IPS-18a (cell line): ENCODE data around the gene GPC3.

ENCODE experiments used
- H3K27ac ChIP-seq: one replicate; pipeline ENCODE4 v1.5.1; 2013; ENCODE audit warnings: low read length
- H3K27me3 ChIP-seq: one replicate; pipeline ENCODE4 v1.6.1; 2013; ENCODE audit warnings: mild to moderate bottlenecking, low read length; ENCODE audit not compliant: control insufficient read depth, insufficient read depth
- H3K36me3 ChIP-seq: one replicate; pipeline ENCODE4 v1.6.1; 2013; ENCODE audit warnings: low read depth, low read length; ENCODE audit not compliant: control insufficient read depth
- H3K4me1 ChIP-seq: one replicate; pipeline ENCODE4 v1.6.1; 2013; ENCODE audit warnings: low read depth, low read length; ENCODE audit not compliant: control insufficient read depth
- H3K4me3 ChIP-seq: one replicate; pipeline ENCODE4 v1.5.1; 2013; ENCODE audit warnings: low read length
- H3K9ac ChIP-seq: one replicate; pipeline ENCODE4 v1.6.1; 2013; ENCODE audit warnings: mild to moderate bottlenecking, low read length, moderate library complexity
- H3K9me3 ChIP-seq: one replicate; pipeline ENCODE4 v1.6.1; 2013; ENCODE audit warnings: low read depth, low read length; ENCODE audit not compliant: control insufficient read depth

GPC3 gene

DNA sequence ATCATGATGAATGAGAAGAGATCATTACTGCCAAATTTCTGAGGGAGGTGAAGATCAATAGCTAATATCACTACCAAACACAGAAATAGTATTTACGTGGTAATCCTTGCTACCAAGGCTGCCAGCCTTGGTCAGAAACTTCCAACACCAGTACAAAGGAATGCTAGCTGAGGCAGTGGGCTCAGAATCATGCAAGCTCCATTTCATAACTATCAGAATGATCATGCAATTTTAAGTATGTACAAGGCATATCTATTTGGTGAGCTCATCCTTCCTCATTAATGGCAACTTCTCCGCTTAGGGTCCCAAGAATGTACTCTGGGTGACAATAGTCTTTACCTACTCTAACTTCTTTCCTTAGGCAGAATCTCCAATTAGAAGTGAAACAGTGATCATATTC, 135.0 kb downstream of the GPC3 start:
- Histone ChIP-seq H3K36me3 (no peaks in the 10 kb centered on the region), H3K27me3 (no peaks in the 10 kb centered on the region), H3K4me1 (no peaks in the 10 kb centered on the region), H3K4me3 (no peak overlapping the region), H3K9ac (no peak overlapping the region), H3K27ac (no peak overlapping the region), H3K9me3 (peaks cover 11% of the 10 kb centered on the region)

DNA sequence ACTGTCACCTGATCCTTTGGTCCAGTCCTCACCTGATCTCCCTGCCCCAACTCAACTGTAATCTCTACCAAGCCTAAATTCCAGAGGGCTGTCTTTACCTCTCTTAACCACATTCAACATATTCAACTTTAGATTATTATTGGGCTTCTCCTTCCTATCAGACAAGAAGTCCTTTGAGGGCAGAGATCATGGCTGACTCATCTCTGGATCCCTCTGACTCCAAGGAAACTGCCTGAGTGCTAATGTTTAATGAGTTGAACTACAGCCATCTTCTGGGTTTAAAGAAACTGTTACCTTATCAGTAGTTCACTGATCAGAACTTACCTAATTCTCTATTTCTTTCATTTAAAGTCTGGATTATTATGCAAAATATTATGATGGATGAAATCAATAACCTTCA, 135.7 kb downstream of the GPC3 start:
- Histone ChIP-seq H3K27ac (no peak overlapping the region), H3K4me1 (no peaks in the 10 kb centered on the region), H3K9me3 (peaks cover 11% of the 10 kb centered on the region), H3K27me3 (no peaks in the 10 kb centered on the region), H3K9ac (no peak overlapping the region), H3K4me3 (no peak overlapping the region), H3K36me3 (no peaks in the 10 kb centered on the region)

GRCh38 chrX:133847340-133847994, 137.9 kb downstream of the GPC3 start:
- Histone ChIP-seq H3K27me3 (no peaks in the 10 kb centered on the region), H3K9ac (no peak overlapping the region), H3K27ac (no peak overlapping the region), H3K9me3 (peaks cover 14% of the 10 kb centered on the region), H3K36me3 (no peaks in the 10 kb centered on the region), H3K4me3 (no peak overlapping the region), H3K4me1 (no peaks in the 10 kb centered on the region)

DNA sequence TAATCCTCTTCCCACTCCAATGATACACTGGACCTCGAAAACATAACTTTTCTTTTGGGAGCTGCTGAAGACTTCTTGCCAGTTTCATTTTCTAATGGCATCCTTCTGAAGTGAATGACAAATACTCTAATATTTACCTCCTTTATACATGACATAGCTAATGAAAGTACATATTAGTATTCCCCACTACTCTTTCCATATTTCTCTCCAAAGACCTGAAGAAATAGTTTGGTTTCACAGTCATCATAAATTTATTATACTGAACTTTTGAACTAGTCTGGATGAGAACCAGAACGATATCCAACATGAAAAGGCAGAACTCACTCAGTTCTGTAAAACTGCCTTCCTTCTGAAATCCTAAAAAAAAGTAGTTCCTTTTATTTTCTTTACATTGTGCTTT, 139.1 kb downstream of the GPC3 start:
- no peaks in the 10 kb centered on the region for H3K36me3 ChIP-seq
- no peak overlapping the region for H3K27ac ChIP-seq
- peaks cover 14% of the 10 kb centered on the region for H3K9me3 ChIP-seq
- no peak overlapping the region for H3K9ac ChIP-seq
- H3K27me3 ChIP-seq, result no peaks in the 10 kb centered on the region
- H3K4me3 ChIP-seq, result no peak overlapping the region
- H3K4me1 ChIP-seq, result no peaks in the 10 kb centered on the region

- Histone ChIP-seq H3K27me3 (no peaks in the 10 kb centered on the region), H3K4me3 (no peak overlapping the region), H3K27ac (no peak overlapping the region), H3K9ac (no peak overlapping the region), H3K36me3 (no peaks in the 10 kb centered on the region), H3K4me1 (peaks cover 2% of the 10 kb centered on the region), H3K9me3 (peaks cover 7% of the 10 kb centered on the region)
Observed at GRCh38 chrX:133840415-133840814, 145.0 kb downstream of the GPC3 start.

DNA sequence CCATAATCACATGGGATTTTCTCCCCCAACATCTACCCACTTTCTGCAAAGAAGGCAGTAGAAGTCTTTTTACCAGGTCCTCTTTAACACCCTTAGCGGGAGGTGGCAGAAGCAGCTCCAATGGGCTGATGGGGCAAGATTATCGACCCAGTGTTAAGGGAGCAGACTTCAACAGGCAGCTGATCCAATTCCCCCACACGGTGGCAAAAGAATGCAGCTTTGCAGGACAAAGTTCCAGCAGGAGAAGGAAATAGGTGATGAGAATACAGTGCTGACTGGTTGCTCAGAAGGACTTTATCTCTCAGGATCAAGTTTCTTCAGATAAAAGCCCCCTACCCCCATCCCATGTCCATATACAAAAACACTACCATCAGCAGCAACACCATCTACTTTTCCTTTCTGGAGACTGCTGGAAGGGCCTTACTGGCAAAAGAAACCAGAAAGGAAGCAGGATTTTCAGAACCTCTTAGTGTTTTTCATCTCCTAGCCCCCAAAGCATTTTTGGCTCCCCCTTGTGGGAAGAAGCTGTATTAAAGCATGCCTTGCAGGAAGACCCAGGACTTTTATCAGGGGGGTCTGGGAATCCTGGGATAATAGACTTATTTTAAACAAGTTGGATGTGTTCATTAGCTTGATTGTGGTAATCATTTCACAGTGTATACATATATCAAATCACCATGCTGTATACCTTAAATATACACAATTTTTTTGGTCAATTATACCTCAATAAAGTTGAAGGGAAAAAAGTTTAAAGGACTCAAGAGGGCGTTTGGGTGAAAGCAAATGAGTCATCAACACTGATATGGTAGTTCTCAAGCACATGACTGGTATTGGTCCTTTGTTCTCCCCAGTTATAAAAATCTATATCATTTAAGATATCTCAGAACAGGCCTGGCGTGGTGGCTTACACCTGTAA, 146.4 kb downstream of the GPC3 start:
- Histone ChIP-seq H3K9me3 (peaks cover 17% of the 10 kb centered on the region), H3K9ac (no peak overlapping the region), H3K4me3 (no peak overlapping the region), H3K4me1 (peaks cover 2% of the 10 kb centered on the region), H3K27ac (no peak overlapping the region), H3K27me3 (no peaks in the 10 kb centered on the region), H3K36me3 (no peaks in the 10 kb centered on the region)

- no peaks in the 10 kb centered on the region for H3K36me3 ChIP-seq
- no peak overlapping the region for H3K4me3 ChIP-seq
- no peak overlapping the region for H3K27ac ChIP-seq
- peaks cover 2% of the 10 kb centered on the region for H3K4me1 ChIP-seq
- H3K9me3 ChIP-seq, result peaks cover 17% of the 10 kb centered on the region
- H3K9ac ChIP-seq, result no peak overlapping the region
- no peaks in the 10 kb centered on the region for H3K27me3 ChIP-seq
Observed at GRCh38 chrX:133837091-133837490, 148.3 kb downstream of the GPC3 start.

DNA sequence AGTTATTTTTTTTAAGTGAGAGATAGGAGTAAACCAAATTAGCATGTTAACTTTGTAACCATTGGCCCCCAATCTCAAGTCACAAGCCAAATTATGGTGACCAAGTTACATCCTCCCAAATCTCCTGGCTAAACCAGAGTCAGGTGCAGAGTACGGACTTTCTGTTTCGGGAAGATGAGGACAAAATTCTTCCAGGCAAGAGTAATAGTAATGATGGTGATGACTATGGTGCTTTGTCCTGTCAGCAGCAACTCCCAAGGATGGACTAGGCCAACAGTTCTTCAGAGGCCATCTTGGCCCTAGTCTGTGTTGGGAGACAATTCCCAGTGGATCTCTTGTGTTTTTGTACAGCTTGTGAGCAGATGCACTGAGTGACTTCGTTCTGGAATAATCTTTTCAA, 148.8 kb downstream of the GPC3 start:
- Histone ChIP-seq H3K4me1 (peaks cover 2% of the 10 kb centered on the region), H3K27ac (no peak overlapping the region), H3K27me3 (no peaks in the 10 kb centered on the region), H3K9ac (no peak overlapping the region), H3K9me3 (peaks cover 17% of the 10 kb centered on the region), H3K36me3 (no peaks in the 10 kb centered on the region), H3K4me3 (no peak overlapping the region)

- H3K36me3 ChIP-seq, result no peaks in the 10 kb centered on the region
- peaks cover 17% of the 10 kb centered on the region for H3K9me3 ChIP-seq
- H3K9ac ChIP-seq, result no peak overlapping the region
- no peak overlapping the region for H3K27ac ChIP-seq
- H3K4me1 ChIP-seq, result peaks cover 2% of the 10 kb centered on the region
- H3K4me3 ChIP-seq, result no peak overlapping the region
- H3K27me3 ChIP-seq, result no peaks in the 10 kb centered on the region
Observed at GRCh38 chrX:133834771-133835170, 150.6 kb downstream of the GPC3 start.

DNA sequence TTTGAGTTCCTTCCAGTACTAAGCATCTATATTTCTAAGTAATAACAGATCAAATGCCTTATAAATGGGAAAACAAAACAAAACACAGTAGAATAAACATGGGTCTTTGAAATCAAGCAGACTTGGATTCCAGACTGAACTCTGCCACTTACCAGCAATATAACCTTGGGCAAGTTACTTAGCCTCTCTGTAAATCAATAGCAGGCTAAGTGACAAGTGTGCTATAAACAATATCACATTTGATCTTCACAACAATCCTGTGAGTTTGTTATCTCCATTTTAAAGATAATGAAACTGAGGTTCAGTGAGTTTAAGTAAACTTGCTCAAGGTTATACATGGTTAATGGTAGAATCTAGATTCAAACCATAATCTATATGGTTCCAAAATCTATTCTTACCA, 165.8 kb downstream of the GPC3 start:
- H3K4me1 ChIP-seq, result no peaks in the 10 kb centered on the region
- H3K36me3 ChIP-seq, result no peaks in the 10 kb centered on the region
- no peaks in the 10 kb centered on the region for H3K27me3 ChIP-seq
- H3K27ac ChIP-seq, result no peak overlapping the region
- no peak overlapping the region for H3K9ac ChIP-seq
- no peak overlapping the region for H3K4me3 ChIP-seq
- peaks cover 8% of the 10 kb centered on the region for H3K9me3 ChIP-seq

GRCh38 chrX:133818019-133818418, 167.4 kb downstream of the GPC3 start:
- H3K4me1 ChIP-seq, result no peaks in the 10 kb centered on the region
- peaks cover 18% of the 10 kb centered on the region for H3K9me3 ChIP-seq
- no peaks in the 10 kb centered on the region for H3K27me3 ChIP-seq
- H3K4me3 ChIP-seq, result no peak overlapping the region
- no peak overlapping the region for H3K27ac ChIP-seq
- H3K36me3 ChIP-seq, result no peaks in the 10 kb centered on the region
- no peak overlapping the region for H3K9ac ChIP-seq

GRCh38 chrX:133815496-133815895, 169.9 kb downstream of the GPC3 start:
- Histone ChIP-seq H3K4me3 (no peak overlapping the region), H3K4me1 (no peaks in the 10 kb centered on the region), H3K27ac (no peak overlapping the region), H3K9ac (no peak overlapping the region), H3K36me3 (no peaks in the 10 kb centered on the region), H3K9me3 (peaks cover 18% of the 10 kb centered on the region), H3K27me3 (no peaks in the 10 kb centered on the region)
